Measurements from ENCODE around the gene PLEKHA1.

DNA sequence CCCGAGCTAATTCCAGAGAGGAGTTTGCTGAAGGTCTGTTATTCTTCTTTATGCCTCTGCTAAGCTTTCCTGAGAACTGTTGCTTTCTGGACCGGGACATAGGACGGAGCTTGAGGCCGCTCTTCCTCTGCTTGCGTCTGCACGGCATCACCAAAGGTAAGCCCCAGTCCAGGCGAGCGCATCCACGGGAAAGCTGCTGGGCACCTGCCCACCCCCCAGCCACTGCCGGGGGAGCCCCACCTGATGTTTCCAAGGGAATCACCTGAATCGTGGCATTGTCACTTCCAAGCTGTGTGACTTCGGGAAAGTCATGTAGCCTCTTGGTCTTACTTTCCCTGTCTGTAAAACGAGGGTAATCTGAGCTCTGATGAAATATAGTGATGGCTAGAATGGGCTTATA, 45.1 kb upstream of the PLEKHA1 start:
- TF ChIP-seq CTCF (IDR thresholded peaks at IDR 0.05), result no peak
- TF ChIP-seq POLR2A (IDR thresholded peaks at IDR 0.05), result no peak
- TF ChIP-seq POLR2AphosphoS5 (IDR thresholded peaks at IDR 0.05), result no peak
